Epithelial cell of esophagus (primary cell): ENCODE results near the gene RIC8A.

ENCODE experiments used
- DNase-seq: peaks from one replicate; pipeline ENCODE4 v3.0.0; 2010; ENCODE audit warnings: low read depth
- H3K4me3 ChIP-seq: 2 replicates; pipeline ENCODE4 v1.5.1; 2011; ENCODE audit warnings: mild to moderate bottlenecking, low read length, control low read depth
- CTCF ChIP-seq: IDR thresholded peaks from 2 replicates; pipeline ENCODE4 v1.5.1; 2011; ENCODE audit warnings: low read depth, mild to moderate bottlenecking, low read length, control low read depth, inconsistent platforms; ENCODE audit not compliant: insufficient read depth; ENCODE audit errors: missing control alignments

Gene RIC8A

GRCh38 chr11:210122-210802 lies 2.8 kb downstream of the RIC8A start:
- TF ChIP-seq CTCF: no peak
- peak overlapping the region; percentile 70 for H3K4me3 ChIP-seq
- DNase-seq: peak; percentile 81

- no peak for DNase-seq
- TF ChIP-seq CTCF: no peak
- no peak overlapping the region for H3K4me3 ChIP-seq
These were observed 3.3 kb downstream of the RIC8A start for GRCh38 chr11:210803-211180.

- DNase-seq: no peak
- H3K4me3 ChIP-seq: no peak overlapping the region
- TF ChIP-seq CTCF: no peak
These were observed 3.8 kb downstream of the RIC8A start for GRCh38 chr11:211295-211694.

GRCh38 chr11:211741-212140 lies 4.2 kb downstream of the RIC8A start:
- H3K4me3 ChIP-seq: no peak overlapping the region
- TF ChIP-seq CTCF: no peak
- no peak for DNase-seq

GRCh38 chr11:212150-213100 lies 4.9 kb downstream of the RIC8A start:
- no peak for TF ChIP-seq CTCF
- H3K4me3 ChIP-seq: no peak overlapping the region
- no peak for DNase-seq

GRCh38 chr11:213111-213510 lies 5.6 kb downstream of the RIC8A start:
- TF ChIP-seq CTCF: no peak
- no peak overlapping the region for H3K4me3 ChIP-seq
- DNase-seq: no peak
